GM12878 (cell line): Measurements from ENCODE around the gene COL18A1.

Experiments
- BHLHE40 ChIP-seq, 2 experiments: fragments of 450-650 bp in 1 of 2; IDR thresholded peaks; 2 replicates each; pipeline ENCODE4 v1.6.1; 2011 to 2017; ENCODE audit warnings: low read depth in 2 of 2, borderline replicate concordance in 1 of 2, improper control_type of control experiment in 1 of 2, low read length in 1 of 2, mild to moderate bottlenecking in 1 of 2
- IKZF1 ChIP-seq: fragments of 450-650 bp; conservative IDR thresholded peaks from 2 replicates; pipeline ENCODE4 v1.6.1; 2017; ENCODE audit warnings: antibody characterized with exemption, mild to moderate bottlenecking
- KDM1A ChIP-seq: fragments of 200-600 bp; sonication (generic); IDR thresholded peaks from 2 replicates; pipeline ENCODE4 v1.6.1; 2016; ENCODE audit warnings: borderline replicate concordance
- POLR2AphosphoS5 ChIP-seq: IDR thresholded peaks from 2 replicates; pipeline ENCODE4 v1.6.1; 2011; ENCODE audit warnings: mild to moderate bottlenecking, low read length, inconsistent platforms
- RFX5 ChIP-seq: IDR thresholded peaks from 2 replicates; pipeline ENCODE4 v1.6.1; 2011; ENCODE audit warnings: low read depth, low read length, improper control_type of control experiment
- SMAD1 ChIP-seq: fragments of 450-650 bp; IDR thresholded peaks from 2 replicates; pipeline ENCODE4 v1.6.1; 2018; ENCODE audit warnings: mild to moderate bottlenecking, low read depth; ENCODE audit not compliant: partially characterized antibody
- SPI1 ChIP-seq: IDR thresholded peaks from 2 replicates; pipeline ENCODE4 v1.6.1; 2011; ENCODE audit warnings: low read depth, mild to moderate bottlenecking, low read length, moderate library complexity, borderline replicate concordance; ENCODE audit not compliant: insufficient read depth
- TCF7 ChIP-seq: IDR thresholded peaks from 2 replicates; pipeline ENCODE4 v1.6.1; 2014; ENCODE audit warnings: antibody characterized with exemption, borderline replicate concordance
- TF ChIP-seq, protein P1 (sequence below), 3 experiments: IDR thresholded peaks in 2 of 3; conservative IDR thresholded peaks in 1 of 3; 2 replicates each; pipeline ENCODE4 v1.5.1; 2011; ENCODE audit warnings: low read depth in 3 of 3, low read length in 3 of 3, mild to moderate bottlenecking in 3 of 3, control low read depth in 2 of 3, moderate library complexity in 2 of 3, inconsistent platforms in 1 of 3, mixed read lengths in 1 of 3; ENCODE audit not compliant: control insufficient read depth in 2 of 3, insufficient read depth in 1 of 3; ENCODE audit errors: extremely low read depth in 1 of 3

DNA sequence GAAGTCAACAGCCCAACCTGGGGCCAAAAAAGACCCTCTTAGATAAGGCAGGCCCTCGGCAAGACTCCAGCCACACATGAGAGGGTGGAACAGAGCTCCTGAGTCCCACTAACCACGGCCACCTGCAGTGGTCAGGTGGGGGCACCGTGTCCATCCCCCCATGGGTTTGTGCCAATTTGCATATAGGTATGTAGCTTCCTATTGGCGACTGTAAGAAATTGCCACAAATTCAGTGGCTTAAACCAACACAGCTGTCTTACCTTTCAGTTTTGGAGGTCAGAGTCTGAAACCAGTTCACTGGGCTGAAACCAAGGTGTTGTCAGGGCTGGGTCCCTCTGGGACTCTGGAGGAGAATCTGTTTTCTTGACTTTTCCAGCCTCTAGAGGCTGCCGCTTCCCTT lies 59.3 kb downstream of the COL18A1 start:
- TF ChIP-seq KDM1A (no peak), SMAD1 (no peak), BHLHE40 (IDR thresholded peaks at IDR 0.05; ENCODE audit: borderline replicate concordance in 1 of 2, low read depth in 2 of 2, low read length in 1 of 2) (no peak), TCF7 (no peak), POLR2AphosphoS5 (no peak), SPI1 (no peak), RFX5 (no peak), IKZF1 (no peak)
- TF ChIP-seq, protein P1, sequence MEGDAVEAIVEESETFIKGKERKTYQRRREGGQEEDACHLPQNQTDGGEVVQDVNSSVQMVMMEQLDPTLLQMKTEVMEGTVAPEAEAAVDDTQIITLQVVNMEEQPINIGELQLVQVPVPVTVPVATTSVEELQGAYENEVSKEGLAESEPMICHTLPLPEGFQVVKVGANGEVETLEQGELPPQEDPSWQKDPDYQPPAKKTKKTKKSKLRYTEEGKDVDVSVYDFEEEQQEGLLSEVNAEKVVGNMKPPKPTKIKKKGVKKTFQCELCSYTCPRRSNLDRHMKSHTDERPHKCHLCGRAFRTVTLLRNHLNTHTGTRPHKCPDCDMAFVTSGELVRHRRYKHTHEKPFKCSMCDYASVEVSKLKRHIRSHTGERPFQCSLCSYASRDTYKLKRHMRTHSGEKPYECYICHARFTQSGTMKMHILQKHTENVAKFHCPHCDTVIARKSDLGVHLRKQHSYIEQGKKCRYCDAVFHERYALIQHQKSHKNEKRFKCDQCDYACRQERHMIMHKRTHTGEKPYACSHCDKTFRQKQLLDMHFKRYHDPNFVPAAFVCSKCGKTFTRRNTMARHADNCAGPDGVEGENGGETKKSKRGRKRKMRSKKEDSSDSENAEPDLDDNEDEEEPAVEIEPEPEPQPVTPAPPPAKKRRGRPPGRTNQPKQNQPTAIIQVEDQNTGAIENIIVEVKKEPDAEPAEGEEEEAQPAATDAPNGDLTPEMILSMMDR (IDR thresholded peaks at IDR 0.05 in 2 of 3, conservative IDR thresholded peaks at IDR 0.05 in 1 of 3; ENCODE audit: control insufficient read depth in 2 of 3, extremely low read depth in 1 of 3, insufficient read depth in 1 of 3, low read depth in 3 of 3, low read length in 3 of 3) = no peak
